ENCODE data around the gene DNM3.

DNA sequence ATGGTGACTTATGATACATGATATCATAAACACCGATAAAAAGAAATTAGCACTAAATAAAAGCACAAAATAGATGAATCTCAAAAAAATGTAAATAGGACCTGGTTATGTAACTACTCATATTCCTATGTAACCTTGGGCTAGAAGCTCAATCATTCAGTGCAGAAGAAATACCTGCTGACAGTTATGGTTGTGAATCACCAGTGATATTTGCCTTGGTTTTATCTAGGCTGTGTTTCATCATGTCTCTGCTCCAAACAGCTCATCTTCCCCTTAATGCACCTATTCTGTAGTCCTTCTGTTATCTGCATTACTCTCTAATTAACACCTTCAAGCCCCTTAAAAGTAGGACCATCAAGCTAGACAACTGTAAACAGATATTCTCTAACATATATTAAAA lies 618.9 kb downstream of the DNM3 start:
- TF ChIP-seq, protein P1, sequence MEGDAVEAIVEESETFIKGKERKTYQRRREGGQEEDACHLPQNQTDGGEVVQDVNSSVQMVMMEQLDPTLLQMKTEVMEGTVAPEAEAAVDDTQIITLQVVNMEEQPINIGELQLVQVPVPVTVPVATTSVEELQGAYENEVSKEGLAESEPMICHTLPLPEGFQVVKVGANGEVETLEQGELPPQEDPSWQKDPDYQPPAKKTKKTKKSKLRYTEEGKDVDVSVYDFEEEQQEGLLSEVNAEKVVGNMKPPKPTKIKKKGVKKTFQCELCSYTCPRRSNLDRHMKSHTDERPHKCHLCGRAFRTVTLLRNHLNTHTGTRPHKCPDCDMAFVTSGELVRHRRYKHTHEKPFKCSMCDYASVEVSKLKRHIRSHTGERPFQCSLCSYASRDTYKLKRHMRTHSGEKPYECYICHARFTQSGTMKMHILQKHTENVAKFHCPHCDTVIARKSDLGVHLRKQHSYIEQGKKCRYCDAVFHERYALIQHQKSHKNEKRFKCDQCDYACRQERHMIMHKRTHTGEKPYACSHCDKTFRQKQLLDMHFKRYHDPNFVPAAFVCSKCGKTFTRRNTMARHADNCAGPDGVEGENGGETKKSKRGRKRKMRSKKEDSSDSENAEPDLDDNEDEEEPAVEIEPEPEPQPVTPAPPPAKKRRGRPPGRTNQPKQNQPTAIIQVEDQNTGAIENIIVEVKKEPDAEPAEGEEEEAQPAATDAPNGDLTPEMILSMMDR (IDR thresholded peaks at IDR 0.05), result no peak
- no peak for TF ChIP-seq EZH2 (IDR thresholded peaks at IDR 0.05; ENCODE audit: borderline replicate concordance, insufficient read depth, low read depth, low read length, poor library complexity, severe bottlenecking)
